ENCODE measurements around the gene SCAMP5.

The SCAMP5 gene

DNA sequence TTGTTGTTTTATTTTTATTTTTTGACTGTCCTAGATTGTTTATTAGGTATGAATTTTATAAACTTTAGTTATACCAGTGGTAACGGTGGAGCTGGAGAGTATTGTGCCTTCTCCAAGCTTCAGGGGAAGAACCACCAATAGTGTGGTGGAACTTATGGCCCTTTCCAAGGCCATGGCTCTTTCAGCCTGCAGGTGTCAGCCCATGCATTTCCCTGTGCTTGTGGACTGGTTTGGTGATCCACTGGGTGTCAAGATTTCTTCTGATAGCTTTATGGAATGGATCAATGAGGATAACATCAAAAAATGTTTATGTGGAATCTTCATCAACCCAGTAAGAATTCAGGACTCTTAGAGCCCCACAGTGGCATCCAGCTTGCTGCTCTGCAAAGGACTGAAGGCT is 19.2 kb upstream of the SCAMP5 start:
- no peak for DNase-seq (ENCODE audit: low spot score)
- TF ChIP-seq, protein P1, sequence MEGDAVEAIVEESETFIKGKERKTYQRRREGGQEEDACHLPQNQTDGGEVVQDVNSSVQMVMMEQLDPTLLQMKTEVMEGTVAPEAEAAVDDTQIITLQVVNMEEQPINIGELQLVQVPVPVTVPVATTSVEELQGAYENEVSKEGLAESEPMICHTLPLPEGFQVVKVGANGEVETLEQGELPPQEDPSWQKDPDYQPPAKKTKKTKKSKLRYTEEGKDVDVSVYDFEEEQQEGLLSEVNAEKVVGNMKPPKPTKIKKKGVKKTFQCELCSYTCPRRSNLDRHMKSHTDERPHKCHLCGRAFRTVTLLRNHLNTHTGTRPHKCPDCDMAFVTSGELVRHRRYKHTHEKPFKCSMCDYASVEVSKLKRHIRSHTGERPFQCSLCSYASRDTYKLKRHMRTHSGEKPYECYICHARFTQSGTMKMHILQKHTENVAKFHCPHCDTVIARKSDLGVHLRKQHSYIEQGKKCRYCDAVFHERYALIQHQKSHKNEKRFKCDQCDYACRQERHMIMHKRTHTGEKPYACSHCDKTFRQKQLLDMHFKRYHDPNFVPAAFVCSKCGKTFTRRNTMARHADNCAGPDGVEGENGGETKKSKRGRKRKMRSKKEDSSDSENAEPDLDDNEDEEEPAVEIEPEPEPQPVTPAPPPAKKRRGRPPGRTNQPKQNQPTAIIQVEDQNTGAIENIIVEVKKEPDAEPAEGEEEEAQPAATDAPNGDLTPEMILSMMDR (IDR thresholded peaks at IDR 0.05; ENCODE audit: extremely low read depth, missing control alignments): no peak

DNA sequence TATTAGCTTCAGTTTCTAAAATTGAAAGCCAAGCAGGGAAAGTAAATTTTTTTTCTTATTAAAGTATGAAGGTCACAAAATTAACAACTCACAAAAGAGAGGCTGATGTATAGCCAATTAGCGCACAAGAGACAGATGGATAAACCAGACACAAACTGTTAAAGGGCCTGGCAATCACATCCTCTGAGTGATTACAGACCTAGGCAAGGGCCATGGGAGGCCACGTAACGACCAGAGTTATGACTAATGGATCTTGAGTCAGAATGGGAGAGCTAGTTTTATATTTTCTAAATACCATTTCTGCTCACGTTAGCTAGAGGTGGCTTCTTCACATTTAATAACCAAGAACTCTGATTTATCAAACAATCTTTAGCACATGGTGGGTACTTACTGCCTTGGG is 17.8 kb upstream of the SCAMP5 start:
- no peak for DNase-seq (ENCODE audit: low spot score)
- TF ChIP-seq, protein P1 (IDR thresholded peaks at IDR 0.05; ENCODE audit: extremely low read depth, missing control alignments): no peak

DNA sequence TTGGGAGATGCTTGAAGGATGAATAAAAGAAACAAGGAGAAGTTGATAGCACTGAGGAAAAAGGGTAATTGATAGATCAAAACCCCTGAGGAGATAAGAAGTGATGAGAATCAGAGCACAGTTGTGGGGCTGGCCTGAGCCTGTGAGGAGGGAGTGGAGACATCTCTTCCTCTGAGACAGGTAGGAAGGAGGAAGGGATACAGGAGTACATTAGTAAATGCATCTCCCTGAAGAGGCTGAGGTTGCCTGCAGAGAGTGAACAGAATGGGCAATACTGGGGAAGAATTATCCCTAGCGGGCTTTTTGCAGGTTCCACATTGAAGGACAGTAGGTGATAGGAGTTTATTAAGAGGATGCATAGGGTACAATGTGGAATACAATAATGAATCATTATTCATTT is 17.3 kb upstream of the SCAMP5 start:
- no peak for DNase-seq (ENCODE audit: low spot score)

DNA sequence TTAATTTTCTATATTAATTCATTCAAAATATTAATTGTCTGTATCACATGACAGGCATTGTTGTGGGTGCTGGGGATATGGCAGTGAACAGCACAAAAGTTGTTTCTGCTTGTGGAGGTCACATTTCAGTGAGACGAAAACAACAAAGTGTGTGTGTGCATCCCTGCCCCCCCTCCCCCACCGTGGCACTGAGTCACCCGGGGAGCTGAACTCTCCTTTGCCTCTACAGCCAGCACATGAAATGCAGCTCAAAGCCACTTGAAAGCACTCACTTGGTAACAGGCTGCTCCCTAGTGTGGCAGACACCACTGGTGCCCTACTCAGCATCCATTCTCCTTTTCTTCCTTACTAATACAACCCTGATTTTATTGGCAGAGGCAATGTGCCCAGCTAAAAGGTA is 16.9 kb upstream of the SCAMP5 start:
- TF ChIP-seq, protein P1 (IDR thresholded peaks at IDR 0.05; ENCODE audit: extremely low read depth, missing control alignments): no peak

More for the DNA sequence above, 17.3 kb upstream of the SCAMP5 start:
- TF ChIP-seq, protein P1 (IDR thresholded peaks at IDR 0.05; ENCODE audit: extremely low read depth, missing control alignments): no peak

DNA sequence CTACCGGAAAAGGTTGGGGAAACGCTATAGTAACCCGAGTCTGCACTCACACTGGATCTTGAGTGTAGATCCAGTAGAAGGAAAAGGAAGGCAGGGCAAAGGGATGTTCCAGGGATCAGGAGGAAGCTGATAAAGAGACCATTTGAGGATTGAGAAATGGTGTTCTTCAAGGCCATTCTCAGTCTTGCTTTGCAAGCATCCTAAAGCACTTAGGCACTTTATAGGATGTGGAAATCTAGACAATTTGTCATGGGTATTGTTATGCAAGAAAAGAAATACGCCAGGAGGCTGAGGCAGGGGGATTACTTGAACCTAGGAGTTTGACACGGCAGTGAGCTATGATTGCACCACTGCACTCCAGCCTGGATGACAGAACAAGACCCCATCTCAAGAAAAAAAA is 13.2 kb upstream of the SCAMP5 start:
- no peak for DNase-seq (ENCODE audit: low spot score)
- TF ChIP-seq, protein P1 (IDR thresholded peaks at IDR 0.05; ENCODE audit: extremely low read depth, missing control alignments): no peak

More for the DNA sequence above, 16.9 kb upstream of the SCAMP5 start:
- no peak for DNase-seq (ENCODE audit: low spot score)

DNA sequence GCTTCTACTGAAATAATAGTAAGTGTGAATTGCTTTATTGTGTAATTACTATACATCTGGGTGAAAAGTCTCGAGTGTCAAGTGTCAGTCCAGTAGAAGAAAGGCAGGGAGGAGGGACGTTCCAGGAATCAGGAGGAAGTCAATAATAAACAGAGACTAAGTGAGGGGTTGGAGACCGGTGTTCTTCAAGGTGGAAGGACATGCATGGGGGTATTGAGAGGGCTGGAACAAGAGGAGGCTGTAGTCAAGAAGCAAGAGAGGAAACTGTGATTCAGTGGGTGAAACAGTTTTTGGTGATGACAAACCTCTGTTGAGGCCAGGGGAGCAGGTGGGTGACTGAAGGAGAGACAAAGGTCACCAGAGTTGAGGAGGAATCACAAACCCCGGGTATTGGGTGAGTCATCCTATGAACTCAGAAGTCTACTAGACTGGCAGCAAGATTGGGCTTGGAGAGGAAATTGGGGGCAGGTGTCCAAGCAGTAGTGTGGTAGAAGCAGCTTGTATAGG is 11.6 kb upstream of the SCAMP5 start:
- TF ChIP-seq, protein P1 (IDR thresholded peaks at IDR 0.05; ENCODE audit: extremely low read depth, missing control alignments): no peak
- DNase-seq (ENCODE audit: low spot score): no peak

DNA sequence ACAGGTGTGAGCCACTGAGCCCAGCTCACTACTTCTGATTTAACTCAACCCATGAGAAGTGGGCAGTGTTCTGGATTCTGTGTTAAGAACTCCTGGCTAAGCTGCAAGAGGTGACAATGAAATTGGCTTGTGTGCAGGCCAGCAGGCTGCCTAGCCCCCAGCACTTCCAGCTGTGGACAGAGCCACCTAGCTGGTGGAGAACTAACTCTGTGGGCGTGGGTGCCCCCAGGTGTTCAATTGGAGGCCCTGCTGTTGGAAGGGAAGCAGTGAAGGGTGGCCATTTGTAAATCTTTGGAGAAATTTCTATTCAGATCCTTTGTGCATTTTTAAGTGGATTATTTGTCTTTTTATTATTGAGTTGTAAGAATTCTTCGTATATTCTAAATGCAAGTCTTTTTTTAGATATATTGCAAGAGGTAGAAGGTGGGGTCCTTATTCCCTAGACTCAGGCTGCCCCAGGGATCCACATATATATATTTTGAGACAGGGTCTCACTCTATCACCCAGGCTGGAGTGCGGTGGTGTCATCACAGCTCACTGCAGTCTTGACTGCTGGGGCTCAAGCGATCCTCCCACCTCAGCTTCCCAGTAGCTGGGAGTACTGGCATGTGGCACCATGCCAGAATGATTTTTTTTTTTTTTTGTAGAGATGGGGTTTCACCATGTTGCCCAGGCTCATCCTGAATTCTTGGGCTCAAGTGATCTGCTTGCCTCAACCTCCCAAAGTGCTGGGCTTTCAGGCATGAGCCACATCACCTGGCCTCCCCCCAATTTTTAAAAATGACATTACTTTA is 7.2 kb upstream of the SCAMP5 start:
- peak; percentile 34 for DNase-seq (ENCODE audit: low spot score)
- TF ChIP-seq, protein P1 (IDR thresholded peaks at IDR 0.05; ENCODE audit: extremely low read depth, missing control alignments): peak; percentile 29

Data from GM20000 (cell line).